ENCODE data around the gene RNF166.

DNA sequence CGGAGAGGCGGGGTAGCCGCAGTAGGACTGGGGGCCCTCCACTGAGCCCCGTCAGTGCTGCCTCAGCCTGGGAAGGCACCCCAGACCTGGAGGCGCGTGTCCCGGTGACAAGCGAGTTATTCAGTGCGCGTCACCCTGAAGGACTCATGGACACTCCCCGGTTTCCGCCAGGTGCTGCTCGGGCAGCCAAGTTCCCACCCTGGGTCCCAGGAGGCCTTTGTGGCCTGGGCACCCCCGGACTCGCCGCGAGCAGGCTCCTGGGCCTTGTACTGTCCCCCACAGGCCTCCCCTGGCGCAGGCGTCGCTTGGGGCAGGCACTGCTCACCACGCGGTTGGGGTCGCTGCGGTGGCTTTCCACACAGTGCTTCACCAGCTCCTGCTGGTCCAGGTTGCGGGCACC, 7.6 kb downstream of the RNF166 start:
- TF ChIP-seq, protein P1, sequence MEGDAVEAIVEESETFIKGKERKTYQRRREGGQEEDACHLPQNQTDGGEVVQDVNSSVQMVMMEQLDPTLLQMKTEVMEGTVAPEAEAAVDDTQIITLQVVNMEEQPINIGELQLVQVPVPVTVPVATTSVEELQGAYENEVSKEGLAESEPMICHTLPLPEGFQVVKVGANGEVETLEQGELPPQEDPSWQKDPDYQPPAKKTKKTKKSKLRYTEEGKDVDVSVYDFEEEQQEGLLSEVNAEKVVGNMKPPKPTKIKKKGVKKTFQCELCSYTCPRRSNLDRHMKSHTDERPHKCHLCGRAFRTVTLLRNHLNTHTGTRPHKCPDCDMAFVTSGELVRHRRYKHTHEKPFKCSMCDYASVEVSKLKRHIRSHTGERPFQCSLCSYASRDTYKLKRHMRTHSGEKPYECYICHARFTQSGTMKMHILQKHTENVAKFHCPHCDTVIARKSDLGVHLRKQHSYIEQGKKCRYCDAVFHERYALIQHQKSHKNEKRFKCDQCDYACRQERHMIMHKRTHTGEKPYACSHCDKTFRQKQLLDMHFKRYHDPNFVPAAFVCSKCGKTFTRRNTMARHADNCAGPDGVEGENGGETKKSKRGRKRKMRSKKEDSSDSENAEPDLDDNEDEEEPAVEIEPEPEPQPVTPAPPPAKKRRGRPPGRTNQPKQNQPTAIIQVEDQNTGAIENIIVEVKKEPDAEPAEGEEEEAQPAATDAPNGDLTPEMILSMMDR (IDR thresholded peaks at IDR 0.05; ENCODE audit: low read length), result no peak
- no peak for TF ChIP-seq EZH2 (optimal IDR thresholded peaks at IDR 0.05; ENCODE audit: low read depth, low read length)

All from MM.1S (cell line).